MM.1S (cell line): ENCODE data around the gene SHISA8.

Experiments used
- DNase-seq: peaks from one replicate; pipeline ENCODE4 v3.0.0-alpha.2; 2015
- H2AFZ ChIP-seq: fragments of 300-600 bp; sonication (generic); 2 replicates; pipeline ENCODE4 v1.6.0; 2016; ENCODE audit warnings: antibody characterized with exemption, low read length
- H3F3A ChIP-seq: fragments of 300-600 bp; sonication (generic); 2 replicates; pipeline ENCODE4 v1.6.1; 2016; ENCODE audit warnings: mild to moderate bottlenecking, antibody characterized with exemption, low read length, moderate library complexity, mixed read lengths; ENCODE audit not compliant: insufficient read depth
- H3K27ac ChIP-seq: fragments of 300-600 bp; sonication (generic); 2 replicates; pipeline ENCODE4 v1.5.1; 2016; ENCODE audit warnings: mild to moderate bottlenecking, low read length
- H3K27me3 ChIP-seq: fragments of 300-600 bp; sonication (generic); replicated peaks from 2 replicates; pipeline ENCODE4 v1.6.0; 2016; ENCODE audit warnings: low read length; ENCODE audit not compliant: insufficient read depth
- H3K36me3 ChIP-seq: fragments of 300-600 bp; sonication (generic); replicated peaks from 2 replicates; pipeline ENCODE4 v1.6.1; 2016; ENCODE audit warnings: mild to moderate bottlenecking, low read length, mixed read lengths; ENCODE audit not compliant: insufficient read depth
- H3K4me1 ChIP-seq: fragments of 300-600 bp; sonication (generic); 2 replicates; pipeline ENCODE4 v1.6.1; 2016; ENCODE audit warnings: low read length, mixed read lengths
- H3K4me2 ChIP-seq: fragments of 300-600 bp; sonication (generic); 2 replicates; pipeline ENCODE4 v1.6.0; 2016; ENCODE audit warnings: low read depth, low read length
- H3K4me3 ChIP-seq: fragments of 300-600 bp; sonication (generic); 2 replicates; pipeline ENCODE4 v1.5.1; 2016; ENCODE audit warnings: low read length, mixed read lengths
- H3K79me2 ChIP-seq: fragments of 300-600 bp; sonication (generic); 2 replicates; pipeline ENCODE4 v1.6.1; 2016; ENCODE audit warnings: mixed run types, low read length, mixed read lengths
- H3K9ac ChIP-seq: fragments of 300-600 bp; sonication (generic); 2 replicates; pipeline ENCODE4 v1.6.1; 2016; ENCODE audit warnings: low read length, mixed read lengths
- H3K9me2 ChIP-seq: fragments of 300-600 bp; sonication (generic); replicated peaks from 2 replicates; pipeline ENCODE4 v1.6.1; 2016; ENCODE audit warnings: mild to moderate bottlenecking, low read length, mixed read lengths; ENCODE audit not compliant: insufficient read depth
- H3K9me3 ChIP-seq: fragments of 300-600 bp; sonication (generic); replicated peaks from 2 replicates; pipeline ENCODE4 v1.6.1; 2016; ENCODE audit warnings: mild to moderate bottlenecking, low read length, mixed read lengths; ENCODE audit not compliant: insufficient read depth
- H4K20me1 ChIP-seq: fragments of 300-600 bp; sonication (generic); 2 replicates; pipeline ENCODE4 v1.6.1; 2016; ENCODE audit warnings: mild to moderate bottlenecking, low read length, moderate library complexity, mixed read lengths; ENCODE audit not compliant: insufficient read depth
- CTCF ChIP-seq: fragments of 300-600 bp; sonication (generic); IDR thresholded peaks from 2 replicates; pipeline ENCODE4 v1.5.1; 2016; ENCODE audit warnings: antibody characterized with exemption, low read length, mixed read lengths
- EZH2 ChIP-seq: fragments of 300-600 bp; sonication (generic); optimal IDR thresholded peaks from 2 replicates; pipeline ENCODE3; 2017; ENCODE audit warnings: low read depth, mild to moderate bottlenecking, antibody characterized with exemption, low read length, mixed read lengths
- EZH2phosphoT487 ChIP-seq: fragments of 300-600 bp; sonication (generic); IDR thresholded peaks from 2 replicates; pipeline ENCODE4 v1.6.1; 2018; ENCODE audit warnings: antibody characterized with exemption, low read length

Gene SHISA8

GRCh38 chr22:41899992-41900651 is 14.8 kb downstream of the SHISA8 start:
- Histone ChIP-seq H3K79me2 (no peaks in the 10 kb centered on the region), H4K20me1 (no peaks in the 10 kb centered on the region), H3K36me3 (peaks cover 14% of the 10 kb centered on the region), H3K4me1 (no peaks in the 10 kb centered on the region), H3K4me2 (no peak overlapping the region), H2AFZ (no peak overlapping the region), H3K9me3 (no peaks in the 10 kb centered on the region), H3K27me3 (no peaks in the 10 kb centered on the region), H3K9ac (no peak overlapping the region), H3K4me3 (no peak overlapping the region), H3K27ac (no peak overlapping the region), H3F3A (no peaks in the 10 kb centered on the region; the same call in 1 of the 2 replicates), H3K9me2 (no peaks in the 10 kb centered on the region)
- DNase-seq: no peak
- no peak for TF ChIP-seq EZH2
- TF ChIP-seq EZH2phosphoT487: no peak
- TF ChIP-seq CTCF: no peak

GRCh38 chr22:41899110-41899509 is 15.8 kb downstream of the SHISA8 start:
- no peaks in the 10 kb centered on the region; the same call in 1 of the 2 replicates for H3F3A ChIP-seq
- no peak overlapping the region for H2AFZ ChIP-seq
- H3K4me3 ChIP-seq: no peak overlapping the region
- no peaks in the 10 kb centered on the region for H4K20me1 ChIP-seq
- H3K36me3 ChIP-seq: peaks cover 14% of the 10 kb centered on the region
- H3K27ac ChIP-seq: no peak overlapping the region
- no peaks in the 10 kb centered on the region for H3K9me2 ChIP-seq
- no peaks in the 10 kb centered on the region for H3K27me3 ChIP-seq
- H3K9me3 ChIP-seq: no peaks in the 10 kb centered on the region
- no peak overlapping the region for H3K4me2 ChIP-seq
- no peaks in the 10 kb centered on the region for H3K4me1 ChIP-seq
- 0 out of 2 replicates have a peak, but pooled peaks cover 3% of the 10 kb centered on the region for H3K79me2 ChIP-seq
- H3K9ac ChIP-seq: no peak overlapping the region
- DNase-seq: no peak
- TF ChIP-seq EZH2phosphoT487 (no peak), EZH2 (no peak), CTCF (no peak)

GRCh38 chr22:41898645-41899044 is 16.2 kb downstream of the SHISA8 start:
- no peaks in the 10 kb centered on the region; the same call in 1 of the 2 replicates for H3F3A ChIP-seq
- no peak overlapping the region for H3K4me3 ChIP-seq
- TF ChIP-seq CTCF (no peak), EZH2 (no peak), EZH2phosphoT487 (no peak)
- DNase-seq: no peak
- no peaks in the 10 kb centered on the region for H3K9me2 ChIP-seq
- H3K9ac ChIP-seq: no peak overlapping the region
- H3K36me3 ChIP-seq: peaks cover 14% of the 10 kb centered on the region
- H3K79me2 ChIP-seq: 0 out of 2 replicates have a peak, but pooled peaks cover 3% of the 10 kb centered on the region
- no peaks in the 10 kb centered on the region for H3K9me3 ChIP-seq
- H2AFZ ChIP-seq: no peak overlapping the region
- H3K4me1 ChIP-seq: no peaks in the 10 kb centered on the region
- no peak overlapping the region for H3K4me2 ChIP-seq
- H4K20me1 ChIP-seq: no peaks in the 10 kb centered on the region
- H3K27ac ChIP-seq: no peak overlapping the region
- H3K27me3 ChIP-seq: no peaks in the 10 kb centered on the region
